Neural cell (in vitro differentiated cells): Measurements from ENCODE around the gene FHL3.
A peak's percentile ranks its signal among the peaks of the same experiment; 100 is the strongest.

Experiments used
- CTCF ChIP-seq: fragments of 450-650 bp; IDR thresholded peaks from 2 replicates; pipeline ENCODE4 v1.5.1; 2014; ENCODE audit warnings: antibody characterized with exemption, mild to moderate bottlenecking, moderate library complexity; ENCODE audit not compliant: poor library complexity, severe bottlenecking
- EP300 ChIP-seq: fragments of 450-650 bp; conservative IDR thresholded peaks from 2 replicates; pipeline ENCODE4 v1.6.1; 2014; ENCODE audit warnings: antibody characterized with exemption, mild to moderate bottlenecking, moderate library complexity; ENCODE audit not compliant: poor library complexity, severe bottlenecking
- EZH2 ChIP-seq: fragments of 200-600, 300-800 bp; shearing (Covaris generic), sonication (generic); IDR thresholded peaks from 2 replicates; pipeline ENCODE4 v1.6.1; 2014; ENCODE audit warnings: antibody characterized with exemption, low read length, borderline replicate concordance, mild to moderate bottlenecking; ENCODE audit not compliant: insufficient read depth, poor library complexity, severe bottlenecking
- MXI1 ChIP-seq: fragments of 450-650 bp; conservative IDR thresholded peaks from 2 replicates; pipeline ENCODE4 v1.6.1; 2014; ENCODE audit warnings: antibody characterized with exemption, mild to moderate bottlenecking; ENCODE audit not compliant: poor library complexity, severe bottlenecking
- POLR2AphosphoS5 ChIP-seq: IDR thresholded peaks from 2 replicates; pipeline ENCODE4 v1.6.1; 2012
- RAD21 ChIP-seq: fragments of 450-650 bp; conservative IDR thresholded peaks from 2 replicates; pipeline ENCODE4 v1.6.1; 2014; ENCODE audit warnings: antibody characterized with exemption, mild to moderate bottlenecking, moderate library complexity
- REST ChIP-seq: IDR thresholded peaks from 2 replicates; pipeline ENCODE4 v1.6.1; 2012; ENCODE audit warnings: borderline replicate concordance
- SMC3 ChIP-seq: fragments of 450-650 bp; conservative IDR thresholded peaks from 2 replicates; pipeline ENCODE4 v1.6.1; 2014; ENCODE audit warnings: antibody characterized with exemption, mild to moderate bottlenecking, moderate library complexity; ENCODE audit not compliant: poor library complexity
- TAF1 ChIP-seq: IDR thresholded peaks from 2 replicates; pipeline ENCODE4 v1.6.1; 2012; ENCODE audit warnings: low read depth

GRCh38 chr1:38046333-38046883 is 41.1 kb upstream of the FHL3 start, which contains the start of gene POU3F1:
- TF ChIP-seq POLR2AphosphoS5 = no peak
- no peak for TF ChIP-seq EP300
- peak; percentile 40 for TF ChIP-seq CTCF
- no peak for TF ChIP-seq TAF1
- no peak for TF ChIP-seq MXI1
- no peak for TF ChIP-seq EZH2
- peak; percentile 19 for TF ChIP-seq RAD21
- TF ChIP-seq SMC3 = peak; percentile 24
- TF ChIP-seq REST = no peak
